Mesendoderm (in vitro differentiated cells): ENCODE data around the gene SLC7A8.

Source experiments
- DNase-seq: peaks from one replicate; pipeline ENCODE4 v3.0.0; 2013
- H2AK5ac ChIP-seq: 2 replicates; pipeline ENCODE4 v1.6.1; 2013; ENCODE audit warnings: low read length, inconsistent platforms
- H2BK120ac ChIP-seq: 2 replicates; pipeline ENCODE4 v1.6.1; 2013; ENCODE audit warnings: low read depth, mild to moderate bottlenecking, low read length, moderate library complexity, mixed read lengths
- H2BK15ac ChIP-seq: replicated peaks from 2 replicates; pipeline ENCODE4 v1.6.1; 2013; ENCODE audit warnings: low read depth, mild to moderate bottlenecking, moderate library complexity
- H2BK5ac ChIP-seq: 2 replicates; pipeline ENCODE4 v1.6.1; 2013; ENCODE audit warnings: low read length, inconsistent platforms
- H3K18ac ChIP-seq: 2 replicates; pipeline ENCODE4 v1.6.1; 2013; ENCODE audit warnings: mild to moderate bottlenecking, low read length, mixed read lengths
- H3K23ac ChIP-seq: one replicate; pipeline ENCODE4 v1.6.1; 2013; ENCODE audit warnings: low read length
- H3K27ac ChIP-seq: 2 replicates; pipeline ENCODE4 v1.5.1; 2013; ENCODE audit warnings: low read depth, mild to moderate bottlenecking, inconsistent platforms, low read length, moderate library complexity
- H3K27me3 ChIP-seq: 2 replicates; pipeline ENCODE4 v1.6.1; 2013; ENCODE audit warnings: low read length, control low read depth, mild to moderate bottlenecking, inconsistent platforms; ENCODE audit not compliant: insufficient read depth, poor library complexity
- H3K36me3 ChIP-seq: 2 replicates; pipeline ENCODE4 v1.6.1; 2013; ENCODE audit warnings: low read length, inconsistent platforms; ENCODE audit not compliant: control insufficient read depth, insufficient read depth
- H3K4ac ChIP-seq: one replicate; pipeline ENCODE4 v1.6.1; 2013; ENCODE audit warnings: low read depth, mild to moderate bottlenecking, low read length, moderate library complexity
- H3K4me1 ChIP-seq: 2 replicates; pipeline ENCODE4 v1.6.1; 2013; ENCODE audit warnings: low read depth, low read length, inconsistent platforms; ENCODE audit not compliant: control insufficient read depth
- H3K4me2 ChIP-seq: 2 replicates; pipeline ENCODE4 v1.6.1; 2013; ENCODE audit warnings: low read length
- H3K4me3 ChIP-seq: 2 replicates; pipeline ENCODE4 v1.5.1; 2013; ENCODE audit warnings: mild to moderate bottlenecking, low read length
- H3K56ac ChIP-seq: one replicate; pipeline ENCODE4 v1.6.1; 2013; ENCODE audit warnings: low read length
- H3K79me1 ChIP-seq: 2 replicates; pipeline ENCODE4 v1.6.1; 2013; ENCODE audit warnings: low read length, inconsistent platforms
- H3K79me2 ChIP-seq: 2 replicates; pipeline ENCODE4 v1.6.1; 2013; ENCODE audit warnings: mild to moderate bottlenecking, low read length; ENCODE audit not compliant: control insufficient read depth, insufficient read depth
- H3K9ac ChIP-seq: 2 replicates; pipeline ENCODE4 v1.6.1; 2013; ENCODE audit warnings: low read length, inconsistent platforms
- H4K5ac ChIP-seq: one replicate; pipeline ENCODE4 v1.6.1; 2013; ENCODE audit warnings: low read length
- H4K8ac ChIP-seq: one replicate; pipeline ENCODE4 v1.6.1; 2013; ENCODE audit warnings: low read depth, mild to moderate bottlenecking, control low read depth, low read length, moderate library complexity
- WGBS: extraction: QIAGEN DNeasy Blood & Tissue Kit; methylation state at CpG from one replicate; pipeline ENCODE4 v1.1.7; 2013; ENCODE audit warnings: low lambda C conversion rate, missing lambda C conversion rate; ENCODE audit not compliant: insufficient coverage; ENCODE audit errors: extremely low coverage; 5-methylcytosine and 5-hydroxymethylcytosine counted together

SLC7A8 gene

DNA sequence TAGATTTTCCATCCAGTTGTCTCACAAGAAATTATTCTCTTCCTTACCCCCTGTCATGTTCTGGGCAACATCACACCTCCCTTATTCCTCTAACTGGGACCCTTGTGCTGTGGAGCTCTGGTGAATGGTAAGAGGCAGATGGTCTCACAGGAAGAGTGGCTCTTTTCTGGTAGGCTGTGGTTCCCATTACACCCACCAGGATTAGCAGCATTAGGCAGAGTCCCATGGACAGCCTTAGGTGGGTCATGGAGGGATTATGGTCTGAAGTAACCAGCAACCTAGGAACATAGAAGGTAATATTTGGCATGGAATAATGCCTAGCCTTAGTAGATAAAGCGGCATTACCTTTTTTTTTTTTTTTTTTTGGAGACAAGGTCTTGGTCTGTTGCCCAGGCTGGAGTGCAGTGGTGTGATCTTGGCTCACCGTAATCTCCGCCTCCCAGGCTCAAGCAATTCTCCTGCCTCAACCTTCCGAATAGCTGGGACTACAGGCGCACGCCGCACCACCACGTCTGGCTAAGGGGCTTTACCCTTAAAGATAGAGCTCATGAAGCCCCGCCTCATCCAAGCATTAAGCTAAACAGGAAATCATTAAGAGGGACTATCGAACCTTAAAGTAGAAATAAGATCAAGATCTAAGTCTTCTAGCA, 84.1 kb downstream of the SLC7A8 start:
- Histone ChIP-seq H3K79me2 (peaks cover 21% of the 10 kb centered on the region), H4K8ac (no peak overlapping the region), H3K9ac (no peak overlapping the region), H3K18ac (no peak overlapping the region), H2BK15ac (no peak overlapping the region), H3K27ac (no peak overlapping the region), H3K27me3 (no peaks in the 10 kb centered on the region), H3K36me3 (peaks cover 1% of the 10 kb centered on the region), H3K4me3 (no peak overlapping the region), H3K4ac (no peak overlapping the region), H3K79me1 (peaks cover 9% of the 10 kb centered on the region), H2AK5ac (no peak overlapping the region), H2BK5ac (no peak overlapping the region), H2BK120ac (no peak overlapping the region), H3K4me1 (no peaks in the 10 kb centered on the region), H4K5ac (no peak overlapping the region), H3K4me2 (no peak overlapping the region), H3K23ac (no peak overlapping the region), H3K56ac (no peak overlapping the region)
- no peak for DNase-seq
- no CpG with 5 or more reads among the region's 10 CpGs for WGBS

DNA sequence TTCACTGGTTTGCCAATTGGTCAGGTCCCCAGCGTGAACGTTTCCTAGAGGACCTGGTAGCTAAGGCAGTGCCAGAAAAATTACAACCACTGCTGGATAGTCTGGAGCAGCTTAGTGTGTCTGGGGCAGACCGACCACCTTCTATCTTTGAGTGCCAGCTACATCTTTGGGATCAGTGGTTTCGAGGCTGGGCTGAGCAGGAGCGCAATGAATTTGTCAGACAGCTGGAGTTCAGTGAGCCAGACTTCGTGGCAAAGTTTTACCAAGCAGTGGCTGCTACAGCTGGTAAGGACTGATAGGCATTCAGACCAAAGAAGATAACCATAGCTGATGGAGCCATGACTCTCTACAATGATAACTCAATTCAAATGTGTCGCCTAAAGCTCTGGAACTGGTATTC, 85.7 kb downstream of the SLC7A8 start:
- Histone ChIP-seq H2BK15ac (no peak overlapping the region), H3K4ac (no peak overlapping the region), H3K4me3 (no peak overlapping the region), H2BK120ac (no peak overlapping the region), H4K5ac (no peak overlapping the region), H3K56ac (peak overlapping the region; percentile 36), H3K4me2 (no peak overlapping the region), H3K27ac (no peak overlapping the region), H3K23ac (no peak overlapping the region), H3K9ac (peak overlapping the region; percentile 10), H3K4me1 (peaks cover 9% of the 10 kb centered on the region), H3K79me1 (peaks cover 14% of the 10 kb centered on the region), H3K27me3 (no peaks in the 10 kb centered on the region), H4K8ac (no peak overlapping the region), H2AK5ac (no peak overlapping the region), H2BK5ac (no peak overlapping the region), H3K79me2 (peaks cover 37% of the 10 kb centered on the region), H3K18ac (no peak overlapping the region), H3K36me3 (peaks cover 1% of the 10 kb centered on the region)
- WGBS, result no CpG with 5 or more reads among the region's 7 CpGs
- DNase-seq, result no peak

DNA sequence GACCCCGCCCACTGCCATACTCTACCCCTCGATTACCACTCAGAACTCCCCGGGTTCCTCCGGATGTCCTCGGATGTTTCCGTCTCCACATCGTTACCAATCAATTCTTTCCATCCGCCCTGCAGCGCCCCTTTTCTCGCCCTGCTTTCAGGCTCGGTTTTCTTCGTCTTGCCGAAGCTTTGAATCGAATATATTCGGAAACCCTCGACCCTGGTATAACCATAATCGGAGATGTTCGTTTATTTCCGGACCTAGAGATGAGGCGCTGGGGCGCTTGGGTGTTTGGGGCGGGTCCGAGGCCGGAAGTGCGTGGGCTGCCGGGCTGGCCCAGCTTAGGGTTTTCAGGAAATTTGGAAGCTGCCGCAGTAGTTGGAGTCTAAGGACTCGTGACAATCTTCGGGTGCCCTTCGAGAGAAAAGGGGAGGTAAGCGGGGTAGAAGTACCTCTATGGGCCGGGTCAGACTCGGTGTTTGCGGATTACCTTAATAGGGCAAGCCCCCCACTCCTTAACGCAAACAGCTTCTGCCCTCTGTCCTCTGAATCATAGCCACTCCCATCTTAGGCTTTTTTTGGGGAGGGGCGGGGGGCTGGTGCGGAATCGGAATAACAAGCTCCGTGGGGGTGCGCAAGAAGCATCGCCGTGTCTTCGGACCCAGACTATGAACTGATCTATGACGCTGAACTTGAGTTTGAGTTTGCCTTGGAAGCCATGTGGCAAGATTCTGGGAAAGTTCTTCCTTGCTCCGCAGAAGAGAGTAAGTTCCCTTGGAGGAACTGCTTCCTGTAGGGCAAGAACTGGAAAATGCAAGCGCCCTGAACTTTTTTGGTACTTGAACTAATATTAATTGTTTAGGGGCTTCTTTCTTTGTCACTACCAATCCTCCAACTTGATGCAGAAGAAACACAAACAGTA, 88.0 kb downstream of the SLC7A8 start, which contains the start of gene C14orf119:
C14orf119 (plus strand) TSS at position 310 of the 913 bp plus-strand sequence. CDS start 2,154 bp downstream, outside the sequence.
- H2BK15ac ChIP-seq, result no peak within 1 kb of the TSS
- peak within 1 kb of the TSS; percentile 95 for H2BK5ac ChIP-seq
- peak within 1 kb of the TSS; percentile 97 for H3K18ac ChIP-seq
- H4K5ac ChIP-seq, result peak within 1 kb of the TSS; percentile 56
- H3K4me1 ChIP-seq, result peaks cover 9% of the 10 kb centered on the region
- H2BK120ac ChIP-seq, result no peak within 1 kb of the TSS
- peak within 1 kb of the TSS; percentile 100 for H3K56ac ChIP-seq
- no peaks in the 10 kb centered on the region for H3K27me3 ChIP-seq
- peak within 1 kb of the TSS; percentile 99 for H3K9ac ChIP-seq
- H3K27ac ChIP-seq, result peak within 1 kb of the TSS; percentile 94
- H3K23ac ChIP-seq, result no peak within 1 kb of the TSS
- peaks cover 1% of the 10 kb centered on the region for H3K36me3 ChIP-seq
- peak within 1 kb of the TSS; percentile 75 for H3K4me2 ChIP-seq
- H3K4me3 ChIP-seq, result peak within 1 kb of the TSS; percentile 99
- H2AK5ac ChIP-seq, result no peak within 1 kb of the TSS
- peak within 1 kb of the TSS; percentile 97 for H3K4ac ChIP-seq
- H4K8ac ChIP-seq, result peak within 1 kb of the TSS; percentile 82
- WGBS, result no CpG with 5 or more reads among the region's 46 CpGs
- peaks cover 14% of the 10 kb centered on the region for H3K79me1 ChIP-seq
- peaks cover 49% of the 10 kb centered on the region for H3K79me2 ChIP-seq
- DNase-seq, result peak; percentile 100

DNA sequence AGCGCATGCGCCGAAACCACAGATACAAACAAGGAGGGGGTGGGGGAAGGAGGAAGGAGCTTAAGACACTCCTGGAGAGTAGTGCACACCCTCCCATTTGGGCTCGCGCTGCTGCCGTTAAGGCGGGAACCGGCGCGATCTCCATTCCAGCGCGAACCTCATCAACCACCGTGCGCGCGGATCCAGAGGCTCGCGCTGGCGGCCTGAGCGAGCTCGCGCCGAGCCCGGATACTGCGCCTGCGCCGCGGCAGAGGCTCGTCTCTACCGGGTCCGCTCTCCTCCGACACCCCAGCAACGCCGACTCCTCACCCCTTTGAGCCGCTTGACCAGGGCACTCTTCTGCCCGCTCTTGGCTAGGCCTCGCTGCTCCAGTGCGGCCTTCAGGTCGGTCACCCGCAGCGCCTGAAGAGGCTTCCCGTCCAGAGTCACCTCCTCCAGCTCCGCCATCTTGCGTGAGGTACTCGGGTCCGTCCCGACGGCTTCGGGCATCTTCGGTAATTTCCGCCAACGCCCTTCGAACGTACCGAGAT, 88.7 kb downstream of the SLC7A8 start, which contains the start of gene ACIN1:
ACIN1 (minus strand) TSS at position 471 of the 530 bp plus-strand sequence; CDS start at position 447, 24 bp downstream.
- Histone ChIP-seq H3K9ac (peak within 1 kb of the TSS; percentile 99), H4K5ac (peak within 1 kb of the TSS; percentile 56), H3K4me3 (peak within 1 kb of the TSS; percentile 99), H3K27ac (peak within 1 kb of the TSS; percentile 94), H2AK5ac (no peak within 1 kb of the TSS), H3K4me2 (peak within 1 kb of the TSS; percentile 75), H3K4ac (peak within 1 kb of the TSS; percentile 97), H3K79me1 (peaks cover 17% of the 10 kb centered on the region), H4K8ac (peak within 1 kb of the TSS; percentile 82), H3K36me3 (peaks cover 7% of the 10 kb centered on the region), H3K27me3 (no peaks in the 10 kb centered on the region), H2BK120ac (no peak within 1 kb of the TSS), H3K79me2 (peaks cover 52% of the 10 kb centered on the region), H3K56ac (peak within 1 kb of the TSS; percentile 100), H3K18ac (peak within 1 kb of the TSS; percentile 97), H3K4me1 (peaks cover 9% of the 10 kb centered on the region), H3K23ac (no peak within 1 kb of the TSS), H2BK5ac (peak within 1 kb of the TSS; percentile 95), H2BK15ac (no peak within 1 kb of the TSS)
- DNase-seq, result peak; percentile 97
- WGBS, result no CpG with 5 or more reads among the region's 55 CpGs

DNA sequence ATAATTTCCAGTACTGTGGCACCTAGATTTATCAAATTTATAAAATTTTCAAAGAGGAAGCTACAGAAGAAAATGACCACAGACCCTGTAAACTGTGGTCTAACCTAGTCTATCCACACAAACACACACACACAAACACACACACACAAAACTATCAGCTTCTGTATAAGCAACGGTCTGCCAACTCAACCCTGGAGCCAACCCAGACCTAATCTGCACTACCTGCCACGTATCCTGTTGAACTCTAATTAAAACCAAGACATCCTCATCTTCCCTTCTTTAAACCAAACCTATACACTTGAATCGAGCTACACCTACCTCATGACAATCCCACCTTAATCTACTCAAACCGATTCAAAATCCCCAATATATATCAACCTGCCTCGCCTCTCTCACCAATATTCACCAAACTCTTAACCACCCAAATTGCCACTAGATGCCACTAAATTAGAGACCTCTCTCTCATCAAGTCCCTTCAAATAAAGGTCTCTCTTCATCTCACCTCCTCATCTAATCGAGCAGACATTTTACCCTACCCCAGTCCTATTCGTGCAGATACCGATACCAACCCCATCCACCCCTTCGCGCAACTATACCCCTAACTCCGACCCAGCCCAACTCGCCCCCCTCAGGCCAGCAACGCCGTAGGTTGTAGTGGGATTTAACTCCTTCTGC, 89.3 kb downstream of the SLC7A8 start:
- Histone ChIP-seq H3K4ac (no peak overlapping the region), H3K9ac (peak overlapping the region; percentile 99), H2BK120ac (no peak overlapping the region), H3K27ac (peak overlapping the region; percentile 94), H4K8ac (no peak overlapping the region), H3K23ac (no peak overlapping the region), H3K56ac (peak overlapping the region; percentile 100), H3K18ac (no peak overlapping the region), H2BK5ac (no peak overlapping the region), H3K4me2 (peak overlapping the region; percentile 75), H3K4me1 (peaks cover 9% of the 10 kb centered on the region), H2AK5ac (no peak overlapping the region), H3K79me2 (peaks cover 53% of the 10 kb centered on the region), H4K5ac (no peak overlapping the region), H3K27me3 (no peaks in the 10 kb centered on the region), H3K36me3 (peaks cover 11% of the 10 kb centered on the region), H3K4me3 (peak overlapping the region; percentile 94), H3K79me1 (peaks cover 16% of the 10 kb centered on the region), H2BK15ac (no peak overlapping the region)
- 100% methylated on average over 3 of the region's 14 CpGs for WGBS
- DNase-seq, result peak; percentile 19
